Endothelial cell of umbilical vein (primary cell): ENCODE data around the gene SHC4.

Source experiments
- GATA2 ChIP-seq: IDR thresholded peaks from 2 replicates; pipeline ENCODE4 v1.7.0; 2011; ENCODE audit warnings: low read depth, mild to moderate bottlenecking, moderate library complexity, mixed read lengths, low read length; ENCODE audit not compliant: insufficient read length, insufficient read depth
- POLR2A ChIP-seq: IDR thresholded peaks from 2 replicates; pipeline ENCODE4 v1.6.1; 2012; ENCODE audit warnings: low read depth, mild to moderate bottlenecking, control low read depth, low read length
- POLR2AphosphoS5 ChIP-seq: IDR thresholded peaks from 2 replicates; pipeline ENCODE4 v1.6.1; 2012; ENCODE audit warnings: low read depth, mild to moderate bottlenecking, control low read depth, low read length, moderate library complexity; ENCODE audit not compliant: insufficient read depth
- TF ChIP-seq, protein P1 (sequence below), 2 donors: IDR thresholded peaks; 1 replicate in 1 of 2; 2 replicates in 1 of 2; pipeline ENCODE4 v1.5.1; 2011; ENCODE audit warnings: low read length in 2 of 2, mild to moderate bottlenecking in 2 of 2, moderate library complexity in 2 of 2, control low read depth in 1 of 2, inconsistent platforms in 1 of 2, low read depth in 1 of 2; ENCODE audit not compliant: insufficient read depth in 1 of 2; ENCODE audit errors: extremely low read depth in 1 of 2
- TF ChIP-seq, protein P2 (sequence below): IDR thresholded peaks from 2 replicates; pipeline ENCODE4 v1.6.1; 2011; ENCODE audit not compliant: insufficient read depth, insufficient read length

DNA sequence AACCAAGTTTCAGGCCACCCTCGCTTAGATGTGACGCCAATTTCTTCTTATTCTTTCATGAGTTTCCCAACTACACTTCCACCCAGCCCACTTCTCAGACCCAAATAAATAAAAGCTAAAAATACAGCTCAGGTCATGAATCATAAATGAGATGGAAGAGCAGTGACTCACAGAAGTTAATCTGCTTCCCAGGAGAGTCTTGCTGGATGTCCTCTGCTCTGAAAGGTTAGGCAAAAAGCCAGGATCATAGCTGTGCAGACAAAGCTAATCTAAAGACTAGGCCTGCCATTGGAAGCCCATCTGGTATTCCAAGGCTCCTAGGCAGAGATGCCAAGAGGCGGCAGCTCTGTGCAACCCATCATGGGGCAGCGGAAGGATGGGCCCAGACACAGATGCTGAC, 24.1 kb downstream of the SHC4 start:
- TF ChIP-seq, protein P1, sequence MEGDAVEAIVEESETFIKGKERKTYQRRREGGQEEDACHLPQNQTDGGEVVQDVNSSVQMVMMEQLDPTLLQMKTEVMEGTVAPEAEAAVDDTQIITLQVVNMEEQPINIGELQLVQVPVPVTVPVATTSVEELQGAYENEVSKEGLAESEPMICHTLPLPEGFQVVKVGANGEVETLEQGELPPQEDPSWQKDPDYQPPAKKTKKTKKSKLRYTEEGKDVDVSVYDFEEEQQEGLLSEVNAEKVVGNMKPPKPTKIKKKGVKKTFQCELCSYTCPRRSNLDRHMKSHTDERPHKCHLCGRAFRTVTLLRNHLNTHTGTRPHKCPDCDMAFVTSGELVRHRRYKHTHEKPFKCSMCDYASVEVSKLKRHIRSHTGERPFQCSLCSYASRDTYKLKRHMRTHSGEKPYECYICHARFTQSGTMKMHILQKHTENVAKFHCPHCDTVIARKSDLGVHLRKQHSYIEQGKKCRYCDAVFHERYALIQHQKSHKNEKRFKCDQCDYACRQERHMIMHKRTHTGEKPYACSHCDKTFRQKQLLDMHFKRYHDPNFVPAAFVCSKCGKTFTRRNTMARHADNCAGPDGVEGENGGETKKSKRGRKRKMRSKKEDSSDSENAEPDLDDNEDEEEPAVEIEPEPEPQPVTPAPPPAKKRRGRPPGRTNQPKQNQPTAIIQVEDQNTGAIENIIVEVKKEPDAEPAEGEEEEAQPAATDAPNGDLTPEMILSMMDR (IDR thresholded peaks at IDR 0.05; ENCODE audit: extremely low read depth in 1 of 2, insufficient read depth in 1 of 2, low read depth in 1 of 2, low read length in 2 of 2) = no peak
- no peak for TF ChIP-seq GATA2
- TF ChIP-seq, protein P2, sequence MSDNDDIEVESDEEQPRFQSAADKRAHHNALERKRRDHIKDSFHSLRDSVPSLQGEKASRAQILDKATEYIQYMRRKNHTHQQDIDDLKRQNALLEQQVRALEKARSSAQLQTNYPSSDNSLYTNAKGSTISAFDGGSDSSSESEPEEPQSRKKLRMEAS = no peak
- TF ChIP-seq POLR2AphosphoS5 = no peak
- no peak for TF ChIP-seq POLR2A
